SK-N-SH treated with all-trans-retinoic acid at 6 μM for 48 hours (cell line): ENCODE data around the gene SOX5.

Experiments
- ATAC-seq: fragments of 200-7000 bp; cut with Tn5 transposase; 3 replicates; pipeline ENCODE4 v1.9.1; 2020; ENCODE audit warnings: mild to moderate bottlenecking, moderate library complexity
- ARNTL ChIP-seq: fragments of 450-650 bp; formaldehyde crosslinking; IDR thresholded peaks from 2 replicates; pipeline ENCODE4 v1.5.0; 2020; ENCODE audit warnings: low read depth, mild to moderate bottlenecking, moderate library complexity, borderline replicate concordance
- BACH2 ChIP-seq: fragments of 250-450 bp; sonication (Bioruptor Pico); IDR thresholded peaks from 2 replicates; pipeline ENCODE4 v1.9.0; 2021; ENCODE audit warnings: mild to moderate bottlenecking, borderline replicate concordance
- CSDC2 ChIP-seq: fragments of 250-450 bp; sonication (Bioruptor Pico); IDR thresholded peaks from 2 replicates; pipeline ENCODE4 v1.5.0; 2020; ENCODE audit warnings: mild to moderate bottlenecking, moderate library complexity
- CSRNP3 ChIP-seq: fragments of 250-450 bp; sonication (Bioruptor Pico); IDR thresholded peaks from 2 replicates; pipeline ENCODE4 v1.5.1; 2021; ENCODE audit warnings: mild to moderate bottlenecking, moderate library complexity
- ESRRG ChIP-seq: fragments of 250-450 bp; sonication (Bioruptor Pico); IDR thresholded peaks from 2 replicates; pipeline ENCODE4 v1.6.1; 2021; ENCODE audit warnings: mild to moderate bottlenecking
- GLIS3 ChIP-seq: fragments of 250-450 bp; sonication (Bioruptor Pico); IDR thresholded peaks from 2 replicates; pipeline ENCODE4 v1.5.0; 2020; ENCODE audit warnings: mild to moderate bottlenecking, moderate library complexity
- ISL1 ChIP-seq: fragments of 250-450 bp; sonication (Bioruptor Pico); IDR thresholded peaks from 2 replicates; pipeline ENCODE4 v2.1.2; 2022; ENCODE audit warnings: mild to moderate bottlenecking, moderate library complexity
- PPARA ChIP-seq: fragments of 250-450 bp; sonication (Bioruptor Pico); IDR thresholded peaks from 2 replicates; pipeline ENCODE4 v1.5.0; 2020; ENCODE audit warnings: mild to moderate bottlenecking, borderline replicate concordance
- RARB ChIP-seq: fragments of 250-450 bp; sonication (Bioruptor Pico); IDR thresholded peaks from 2 replicates; pipeline ENCODE4 v1.8.0; 2021; ENCODE audit warnings: mild to moderate bottlenecking, moderate library complexity
- SNAI2 ChIP-seq: fragments of 250-450 bp; sonication (Bioruptor Pico); IDR thresholded peaks from 2 replicates; pipeline ENCODE4 v1.5.0; 2020; ENCODE audit warnings: mild to moderate bottlenecking, moderate library complexity
- TCF4 ChIP-seq: fragments of 250-450 bp; sonication (Bioruptor Pico); IDR thresholded peaks from 2 replicates; pipeline ENCODE4 v1.8.0; 2021; ENCODE audit warnings: mild to moderate bottlenecking, moderate library complexity, borderline replicate concordance
- TOX ChIP-seq: fragments of 250-450 bp; sonication (Bioruptor Pico); IDR thresholded peaks from 2 replicates; pipeline ENCODE4 v1.8.0; 2021; ENCODE audit warnings: mild to moderate bottlenecking, moderate library complexity, borderline replicate concordance
- TSHZ2 ChIP-seq: fragments of 250-450 bp; sonication (Bioruptor Pico); IDR thresholded peaks from 2 replicates; pipeline ENCODE4 v1.5.0; 2020; ENCODE audit warnings: mild to moderate bottlenecking, moderate library complexity
- ZC3H10 ChIP-seq: fragments of 250-450 bp; sonication (Bioruptor Pico); IDR thresholded peaks from 2 replicates; pipeline ENCODE4 v1.5.1; 2021; ENCODE audit warnings: mild to moderate bottlenecking, moderate library complexity
- ZFP3 ChIP-seq: fragments of 250-450 bp; sonication (Bioruptor Pico); IDR thresholded peaks from 2 replicates; pipeline ENCODE4 v1.5.0; 2020; ENCODE audit warnings: mild to moderate bottlenecking, moderate library complexity
- ZFP30 ChIP-seq: fragments of 450-650 bp; formaldehyde crosslinking; IDR thresholded peaks from 2 replicates; pipeline ENCODE4 v1.5.0; 2022; ENCODE audit warnings: mild to moderate bottlenecking, moderate library complexity
- ZNF565 ChIP-seq: fragments of 450-650 bp; formaldehyde crosslinking; conservative IDR thresholded peaks from 2 replicates; pipeline ENCODE4 v1.5.0; 2020; ENCODE audit warnings: low read depth, mild to moderate bottlenecking, moderate library complexity
- ZNF8 ChIP-seq: fragments of 450-650 bp; formaldehyde crosslinking; IDR thresholded peaks from 2 replicates; pipeline ENCODE4 v1.5.0; 2020; ENCODE audit warnings: mild to moderate bottlenecking, moderate library complexity
- TF ChIP-seq, protein P1 (sequence below): fragments of 250-450 bp; sonication (Bioruptor Pico); IDR thresholded peaks from 2 replicates; pipeline ENCODE4 v1.5.1; 2020; ENCODE audit warnings: low read depth, mild to moderate bottlenecking, moderate library complexity
- TF ChIP-seq, protein P2 (sequence below): fragments of 250-450 bp; sonication (Bioruptor Pico); IDR thresholded peaks from 2 replicates; pipeline ENCODE4 v1.8.0; 2021; ENCODE audit warnings: low read depth, mild to moderate bottlenecking, moderate library complexity, borderline replicate concordance
- TF ChIP-seq, protein P3 (sequence below): fragments of 250-450 bp; sonication (Bioruptor Pico); IDR thresholded peaks from 2 replicates; pipeline ENCODE4 v1.8.0; 2020; ENCODE audit warnings: mild to moderate bottlenecking, moderate library complexity, borderline replicate concordance

The SOX5 gene

GRCh38 chr12:23834076-23834475, 115.4 kb downstream of the SOX5 start:
- TF ChIP-seq TOX (CRISPR knock-in tag) (no peak), RARB (CRISPR knock-in tag) (no peak), TCF4 (no peak), PPARA (CRISPR knock-in tag) (no peak), ZC3H10 (CRISPR knock-in tag) (no peak), ESRRG (no peak), ZFP3 (CRISPR knock-in tag) (no peak), CSRNP3 (CRISPR knock-in tag) (no peak), SNAI2 (CRISPR knock-in tag) (no peak), ZNF565 (CRISPR knock-in tag) (no peak), BACH2 (CRISPR knock-in tag) (no peak), CSDC2 (CRISPR knock-in tag) (no peak), ARNTL (CRISPR knock-in tag) (no peak), ZNF8 (CRISPR knock-in tag) (no peak), ZFP30 (no peak), TSHZ2 (CRISPR knock-in tag) (no peak), ISL1 (no peak)
- TF ChIP-seq, protein P1, sequence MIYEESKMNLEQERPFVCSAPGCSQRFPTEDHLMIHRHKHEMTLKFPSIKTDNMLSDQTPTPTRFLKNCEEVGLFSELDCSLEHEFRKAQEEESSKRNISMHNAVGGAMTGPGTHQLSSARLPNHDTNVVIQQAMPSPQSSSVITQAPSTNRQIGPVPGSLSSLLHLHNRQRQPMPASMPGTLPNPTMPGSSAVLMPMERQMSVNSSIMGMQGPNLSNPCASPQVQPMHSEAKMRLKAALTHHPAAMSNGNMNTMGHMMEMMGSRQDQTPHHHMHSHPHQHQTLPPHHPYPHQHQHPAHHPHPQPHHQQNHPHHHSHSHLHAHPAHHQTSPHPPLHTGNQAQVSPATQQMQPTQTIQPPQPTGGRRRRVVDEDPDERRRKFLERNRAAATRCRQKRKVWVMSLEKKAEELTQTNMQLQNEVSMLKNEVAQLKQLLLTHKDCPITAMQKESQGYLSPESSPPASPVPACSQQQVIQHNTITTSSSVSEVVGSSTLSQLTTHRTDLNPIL (CRISPR knock-in tag) = no peak
- TF ChIP-seq, protein P2, sequence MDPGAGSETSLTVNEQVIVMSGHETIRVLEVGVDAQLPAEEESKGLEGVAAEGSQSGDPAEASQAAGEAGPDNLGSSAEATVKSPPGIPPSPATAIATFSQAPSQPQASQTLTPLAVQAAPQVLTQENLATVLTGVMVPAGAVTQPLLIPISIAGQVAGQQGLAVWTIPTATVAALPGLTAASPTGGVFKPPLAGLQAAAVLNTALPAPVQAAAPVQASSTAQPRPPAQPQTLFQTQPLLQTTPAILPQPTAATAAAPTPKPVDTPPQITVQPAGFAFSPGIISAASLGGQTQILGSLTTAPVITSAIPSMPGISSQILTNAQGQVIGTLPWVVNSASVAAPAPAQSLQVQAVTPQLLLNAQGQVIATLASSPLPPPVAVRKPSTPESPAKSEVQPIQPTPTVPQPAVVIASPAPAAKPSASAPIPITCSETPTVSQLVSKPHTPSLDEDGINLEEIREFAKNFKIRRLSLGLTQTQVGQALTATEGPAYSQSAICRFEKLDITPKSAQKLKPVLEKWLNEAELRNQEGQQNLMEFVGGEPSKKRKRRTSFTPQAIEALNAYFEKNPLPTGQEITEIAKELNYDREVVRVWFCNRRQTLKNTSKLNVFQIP (CRISPR knock-in tag) = no peak
- TF ChIP-seq, all 23 proteins: peak for 0
- no peak for ATAC-seq

- no peak for ATAC-seq
- no peak for TF ChIP-seq ARNTL (CRISPR knock-in tag)
- TF ChIP-seq SNAI2 (CRISPR knock-in tag) = no peak
- TF ChIP-seq ZFP3 (CRISPR knock-in tag) = no peak
- TF ChIP-seq BACH2 (CRISPR knock-in tag) = no peak
Measured at GRCh38 chr12:23831739-23832138, 117.7 kb downstream of the SOX5 start.

- TF ChIP-seq CSRNP3 (CRISPR knock-in tag) = no peak
- TF ChIP-seq ISL1 = no peak
- TF ChIP-seq, protein P1 (CRISPR knock-in tag) = no peak
- TF ChIP-seq BACH2 (CRISPR knock-in tag) = no peak
- no peak for TF ChIP-seq ZNF565 (CRISPR knock-in tag)
- no peak for TF ChIP-seq CSDC2 (CRISPR knock-in tag)
- TF ChIP-seq GLIS3 (CRISPR knock-in tag) = no peak
- TF ChIP-seq, protein P3, sequence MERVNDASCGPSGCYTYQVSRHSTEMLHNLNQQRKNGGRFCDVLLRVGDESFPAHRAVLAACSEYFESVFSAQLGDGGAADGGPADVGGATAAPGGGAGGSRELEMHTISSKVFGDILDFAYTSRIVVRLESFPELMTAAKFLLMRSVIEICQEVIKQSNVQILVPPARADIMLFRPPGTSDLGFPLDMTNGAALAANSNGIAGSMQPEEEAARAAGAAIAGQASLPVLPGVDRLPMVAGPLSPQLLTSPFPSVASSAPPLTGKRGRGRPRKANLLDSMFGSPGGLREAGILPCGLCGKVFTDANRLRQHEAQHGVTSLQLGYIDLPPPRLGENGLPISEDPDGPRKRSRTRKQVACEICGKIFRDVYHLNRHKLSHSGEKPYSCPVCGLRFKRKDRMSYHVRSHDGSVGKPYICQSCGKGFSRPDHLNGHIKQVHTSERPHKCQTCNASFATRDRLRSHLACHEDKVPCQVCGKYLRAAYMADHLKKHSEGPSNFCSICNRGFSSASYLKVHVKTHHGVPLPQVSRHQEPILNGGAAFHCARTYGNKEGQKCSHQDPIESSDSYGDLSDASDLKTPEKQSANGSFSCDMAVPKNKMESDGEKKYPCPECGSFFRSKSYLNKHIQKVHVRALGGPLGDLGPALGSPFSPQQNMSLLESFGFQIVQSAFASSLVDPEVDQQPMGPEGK (CRISPR knock-in tag) = no peak
- no peak for TF ChIP-seq TSHZ2 (CRISPR knock-in tag)
- no peak for TF ChIP-seq TOX (CRISPR knock-in tag)
- ATAC-seq = no peak
Measured at GRCh38 chr12:23830210-23830609, 119.3 kb downstream of the SOX5 start.
